22Rv1 (cell line): ENCODE measurements around the gene ZNF639.
A peak's percentile ranks its signal among the peaks of the same experiment; 100 is the strongest.

ENCODE experiments used
- H3K27ac ChIP-seq: fragments of 450-650 bp; 2 replicates; pipeline ENCODE4 v1.5.1; 2017
- CTCF ChIP-seq: fragments of 450-650 bp; IDR thresholded peaks from 2 replicates; pipeline ENCODE4 v1.5.1; 2017; ENCODE audit warnings: mild to moderate bottlenecking
- ZFX ChIP-seq: fragments of 450-650 bp; IDR thresholded peaks from 2 replicates; pipeline ENCODE4 v1.6.1; 2017; ENCODE audit warnings: antibody characterized with exemption, borderline replicate concordance

ZNF639 gene

GRCh38 chr3:179318876-179319275 lies 4.0 kb upstream of the ZNF639 start:
- H3K27ac ChIP-seq: no peak overlapping the region
- TF ChIP-seq CTCF (no peak), ZFX (no peak)

DNA sequence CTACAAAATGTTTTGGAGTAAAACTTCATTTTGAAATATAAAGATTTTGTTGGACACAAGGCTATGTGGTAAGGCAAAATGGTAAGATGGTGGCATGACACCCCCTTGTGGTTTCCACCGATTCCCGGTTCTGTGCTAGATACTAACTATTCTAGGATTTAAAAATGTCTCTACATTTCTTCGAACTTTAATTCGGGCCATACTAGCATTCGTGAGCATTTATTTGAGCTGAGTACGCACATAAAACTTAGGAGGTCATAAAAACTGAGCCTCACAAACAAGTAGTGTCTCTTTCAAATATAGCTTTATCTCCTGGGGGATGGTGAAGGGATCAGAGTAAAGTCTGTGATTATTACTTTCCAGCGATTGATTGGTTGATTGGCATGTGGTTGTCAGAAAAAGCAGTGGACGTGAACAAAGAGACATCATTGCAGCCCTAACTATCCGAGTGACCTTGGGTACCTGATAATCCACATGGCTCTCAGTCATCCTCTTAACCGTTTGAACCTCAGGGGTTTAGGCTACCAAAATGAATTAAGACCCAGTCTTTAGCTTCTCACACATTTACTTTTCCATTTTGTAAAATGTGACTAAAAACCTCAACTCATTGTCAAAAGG lies 1.1 kb upstream of the ZNF639 start:
- peak overlapping the region; percentile 75 for H3K27ac ChIP-seq

DNA sequence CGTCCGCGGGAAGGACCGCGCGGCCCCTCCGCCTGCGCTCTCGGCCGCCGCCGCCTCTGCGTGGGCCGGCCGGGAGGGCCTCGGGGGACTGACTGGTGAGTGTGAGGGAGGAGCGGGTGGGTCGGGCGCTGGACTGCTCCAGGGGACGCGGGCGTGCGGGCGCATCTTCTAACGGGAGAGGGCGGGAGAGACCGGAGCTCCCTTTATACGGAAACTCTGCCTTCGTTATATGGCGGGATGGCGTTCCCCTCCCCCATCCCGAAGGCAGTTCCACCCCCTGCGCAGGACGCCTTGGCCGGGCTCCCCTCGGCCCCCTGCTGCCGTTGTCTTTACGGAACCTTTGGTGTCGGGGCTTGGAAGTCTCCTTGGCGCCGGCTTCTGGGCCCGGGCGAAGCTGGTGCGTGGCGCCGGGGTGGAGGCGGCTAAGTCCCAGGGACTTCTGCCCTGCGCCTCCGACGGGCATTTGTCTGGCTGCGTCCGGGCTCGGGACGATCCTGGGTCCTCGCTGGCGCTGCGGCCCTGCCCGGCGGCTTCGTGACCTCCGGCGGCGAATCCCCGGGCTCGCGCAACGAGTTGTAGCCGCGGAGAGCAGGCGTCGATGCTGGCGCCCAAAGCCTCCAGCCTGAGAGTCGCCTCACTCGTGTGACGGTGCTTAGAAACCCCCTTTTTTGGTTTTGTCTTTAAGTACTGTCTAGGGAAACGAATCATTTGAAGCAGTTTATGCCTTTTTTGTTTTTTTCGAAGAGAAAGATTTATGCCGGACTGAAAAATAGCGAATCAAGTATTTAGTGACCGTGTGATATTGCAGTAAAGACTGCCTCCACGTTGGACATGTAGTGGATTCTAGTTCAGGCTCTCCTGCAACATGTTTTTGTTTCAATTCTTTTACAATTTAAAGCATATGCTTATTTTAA lies 623 bp downstream of the ZNF639 start:
- no peak for TF ChIP-seq CTCF
- no peak for TF ChIP-seq ZFX
- peak overlapping the region; percentile 75 for H3K27ac ChIP-seq

More for the DNA sequence above, 1.1 kb upstream of the ZNF639 start:
- no peak for TF ChIP-seq ZFX
- TF ChIP-seq CTCF: peak; percentile 51

- TF ChIP-seq ZFX (no peak), CTCF (no peak)
- H3K27ac ChIP-seq: peak overlapping the region; percentile 75
Observed at GRCh38 chr3:179324270-179324754, 1.5 kb downstream of the ZNF639 start.

- no peak overlapping the region for H3K27ac ChIP-seq
- no peak for TF ChIP-seq ZFX
- no peak for TF ChIP-seq CTCF
Observed at GRCh38 chr3:179330438-179330837, 7.6 kb downstream of the ZNF639 start.

GRCh38 chr3:179332240-179332639 lies 9.4 kb downstream of the ZNF639 start:
- no peak for TF ChIP-seq ZFX
- TF ChIP-seq CTCF: no peak
- H3K27ac ChIP-seq: no peak overlapping the region

- H3K27ac ChIP-seq: no peak overlapping the region
- TF ChIP-seq CTCF (no peak), ZFX (no peak)
Observed at GRCh38 chr3:179333084-179333483, 10.3 kb downstream of the ZNF639 start.
